Spinal cord (tissue), 10 donors: ENCODE results near the gene ME2. TPM values are rescaled to one million over a fixed set of nuclear protein-coding genes. Genes with fewer than 3 reads are reported as not detected.
"Not testable (repeated sequence)": the region's sequence is repeated elsewhere in the genome, so short reads cannot be mapped to it uniquely, and the experiment has no call there.

Experiments used
- DNase-seq, 6 donors: peaks; one replicate each; pipeline versions ENCODE4 v3.0.0 to v3.0.0-alpha.2; 2013 to 2015; ENCODE audit warnings: low spot score in 6 of 6, low read depth in 4 of 6
- H3K27ac ChIP-seq: one replicate; pipeline ENCODE4 v1.5.1; 2013; ENCODE audit warnings: low read depth, low read length, control low read depth
- H3K27me3 ChIP-seq: one replicate; pipeline ENCODE4 v1.6.1; 2013; ENCODE audit warnings: low read length; ENCODE audit not compliant: control insufficient read depth, insufficient read depth
- H3K36me3 ChIP-seq: one replicate; pipeline ENCODE4 v1.6.1; 2013; ENCODE audit warnings: low read length; ENCODE audit not compliant: control insufficient read depth, insufficient read depth
- H3K4me1 ChIP-seq: one replicate; pipeline ENCODE4 v1.6.1; 2013; ENCODE audit warnings: low read length; ENCODE audit not compliant: control insufficient read depth, insufficient read depth
- H3K4me3 ChIP-seq: one replicate; pipeline ENCODE4 v1.5.1; 2013; ENCODE audit warnings: low read depth, low read length, control low read depth
- H3K9me3 ChIP-seq: one replicate; pipeline ENCODE4 v1.6.1; 2013; ENCODE audit warnings: low read length; ENCODE audit not compliant: control insufficient read depth, insufficient read depth
- WGBS: methylation state at CpG from one replicate; pipeline ENCODE4 v1.1.5; 2013; ENCODE audit warnings: missing lambda C conversion rate; ENCODE audit not compliant: insufficient coverage; 5-methylcytosine and 5-hydroxymethylcytosine counted together
- polyA plus RNA-seq, 2 donors: library from polyadenylated mRNA; unstranded; fragments of 120-200 nt; gene quantifications; one replicate each; pipeline ENCODE4 v1.2.1, GENCODE V29; 2013; ENCODE audit not compliant: insufficient read length in 2 of 2
- total RNA-seq, 2 donors: library from RNA; depleted of rRNA in 1 of 2; stranded (reverse); fragments of 120-200 nt in 1 of 2; fragments of >200 nt in 1 of 2; gene quantifications; one replicate each; pipeline versions ENCODE4 v1.2.3 to v1.2.4, GENCODE V29; 2013 to 2014
- donor health status: healthy.

Gene ME2
- total and polyA plus RNA-seq, 4 donors = 55.2 to 83.7 (median 65.9) TPM

- DNase-seq = no peak
- Histone ChIP-seq H3K36me3 (peaks cover 20% of the 10 kb centered on the region), H3K27me3 (no peaks in the 10 kb centered on the region), H3K27ac (no peak overlapping the region), H3K9me3 (peaks cover 8% of the 10 kb centered on the region), H3K4me1 (no peaks in the 10 kb centered on the region), H3K4me3 (no peak overlapping the region)
- no CpG with 5 or more reads among the region's 1 CpG for WGBS
Measured at GRCh38 chr18:50981381-50981780, 102.5 kb downstream of the ME2 start.

- Histone ChIP-seq H3K27ac (no peak overlapping the region), H3K9me3 (peaks cover 2% of the 10 kb centered on the region)
Measured at GRCh38 chr18:50982086-50982801, 103.3 kb downstream of the ME2 start.

GRCh38 chr18:50982802-50983179, 103.9 kb downstream of the ME2 start:
- no peak overlapping the region for H3K27ac ChIP-seq
- peak in 1 of 6 donors; percentile 25 for DNase-seq
- no CpG with 5 or more reads among the region's 3 CpGs for WGBS

More at GRCh38 chr18:50982086-50982801, 103.3 kb downstream of the ME2 start:
- H3K27me3 ChIP-seq = no peaks in the 10 kb centered on the region
- DNase-seq = peak in 1 of 6 donors; percentile 63
- peaks cover 12% of the 10 kb centered on the region for H3K36me3 ChIP-seq
- 59% methylated on average over 3 of the region's 8 CpGs for WGBS
- H3K4me3 ChIP-seq = no peak overlapping the region
- no peaks in the 10 kb centered on the region for H3K4me1 ChIP-seq

GRCh38 chr18:50986360-50987087, 107.6 kb downstream of the ME2 start:
- no peak overlapping the region for H3K4me3 ChIP-seq
- DNase-seq = peak in 1 of 6 donors; percentile 54
- no peak overlapping the region for H3K27ac ChIP-seq
- no peaks in the 10 kb centered on the region for H3K27me3 ChIP-seq
- H3K36me3 ChIP-seq = peaks cover 6% of the 10 kb centered on the region
- H3K4me1 ChIP-seq = no peaks in the 10 kb centered on the region
- H3K9me3 ChIP-seq = no peaks in the 10 kb centered on the region
- 82% methylated on average over 2 of the region's 2 CpGs for WGBS

More at GRCh38 chr18:50982802-50983179, 103.9 kb downstream of the ME2 start:
- Histone ChIP-seq H3K9me3 (no peaks in the 10 kb centered on the region), H3K4me1 (no peaks in the 10 kb centered on the region), H3K4me3 (no peak overlapping the region), H3K27me3 (no peaks in the 10 kb centered on the region), H3K36me3 (peaks cover 10% of the 10 kb centered on the region)

GRCh38 chr18:50987261-50987660, 108.3 kb downstream of the ME2 start:
- H3K27me3 ChIP-seq = no peaks in the 10 kb centered on the region
- H3K27ac ChIP-seq = no peak overlapping the region
- H3K9me3 ChIP-seq = no peaks in the 10 kb centered on the region
- H3K36me3 ChIP-seq = peaks cover 6% of the 10 kb centered on the region
- H3K4me3 ChIP-seq = no peak overlapping the region
- no peak for DNase-seq
- no peaks in the 10 kb centered on the region for H3K4me1 ChIP-seq
- WGBS = 68% methylated on average over 2 of the region's 2 CpGs

GRCh38 chr18:50989711-50990110, 110.8 kb downstream of the ME2 start:
- WGBS = 100% methylated on average over 2 of the region's 3 CpGs
- Histone ChIP-seq H3K4me3 (no peak overlapping the region), H3K36me3 (peaks cover under 1% of the 10 kb centered on the region), H3K27me3 (no peaks in the 10 kb centered on the region), H3K27ac (no peak overlapping the region), H3K9me3 (no peaks in the 10 kb centered on the region), H3K4me1 (no peaks in the 10 kb centered on the region)
- no peak for DNase-seq

GRCh38 chr18:50992351-50992762, 113.4 kb downstream of the ME2 start:
- H3K4me3 ChIP-seq = no peak overlapping the region
- H3K27ac ChIP-seq = no peak overlapping the region
- H3K36me3 ChIP-seq = no peaks in the 10 kb centered on the region
- WGBS = 22% methylated on average over 2 of the region's 3 CpGs
- no peaks in the 10 kb centered on the region for H3K4me1 ChIP-seq
- no peaks in the 10 kb centered on the region for H3K9me3 ChIP-seq
- no peaks in the 10 kb centered on the region for H3K27me3 ChIP-seq
- peak in 2 of 6 donors; percentile 9 to 72 for DNase-seq

GRCh38 chr18:50994031-50994430, 115.1 kb downstream of the ME2 start:
- H3K27ac ChIP-seq = no peak overlapping the region
- no peaks in the 10 kb centered on the region for H3K4me1 ChIP-seq
- no peak for DNase-seq
- 90% methylated on average over 2 of the region's 2 CpGs for WGBS
- H3K36me3 ChIP-seq = no peaks in the 10 kb centered on the region
- H3K27me3 ChIP-seq = no peaks in the 10 kb centered on the region
- H3K4me3 ChIP-seq = no peak overlapping the region
- H3K9me3 ChIP-seq = no peaks in the 10 kb centered on the region

GRCh38 chr18:51003174-51003573, 124.3 kb downstream of the ME2 start:
- not testable (repeated sequence) for H3K27me3 ChIP-seq, DNase-seq, H3K27ac ChIP-seq, H3K36me3 ChIP-seq, H3K4me1 ChIP-seq, H3K9me3 ChIP-seq, H3K4me3 ChIP-seq
- no CpG with 5 or more reads among the region's 2 CpGs for WGBS
